Measurements from ENCODE around the gene KRT86. TPM values are rescaled to one million over a fixed set of nuclear protein-coding genes. Genes with fewer than 3 reads are reported as not detected.

The KRT86 gene
- total RNA-seq, 4 donors from 2014 or later, result 1.0 to 289 (median 37.0) TPM

GRCh38 chr12:52332381-52332780 is 57.9 kb downstream of the KRT86 start:
- H3K9me3 ChIP-seq, result no peaks in the 10 kb centered on the region
- TF ChIP-seq POLR2AphosphoS5 (IDR thresholded peaks at IDR 0.05) (no peak), EP300 (IDR thresholded peaks at IDR 0.05) (no peak), POLR2A (IDR thresholded peaks at IDR 0.05) (no peak)
- TF ChIP-seq, protein P1, sequence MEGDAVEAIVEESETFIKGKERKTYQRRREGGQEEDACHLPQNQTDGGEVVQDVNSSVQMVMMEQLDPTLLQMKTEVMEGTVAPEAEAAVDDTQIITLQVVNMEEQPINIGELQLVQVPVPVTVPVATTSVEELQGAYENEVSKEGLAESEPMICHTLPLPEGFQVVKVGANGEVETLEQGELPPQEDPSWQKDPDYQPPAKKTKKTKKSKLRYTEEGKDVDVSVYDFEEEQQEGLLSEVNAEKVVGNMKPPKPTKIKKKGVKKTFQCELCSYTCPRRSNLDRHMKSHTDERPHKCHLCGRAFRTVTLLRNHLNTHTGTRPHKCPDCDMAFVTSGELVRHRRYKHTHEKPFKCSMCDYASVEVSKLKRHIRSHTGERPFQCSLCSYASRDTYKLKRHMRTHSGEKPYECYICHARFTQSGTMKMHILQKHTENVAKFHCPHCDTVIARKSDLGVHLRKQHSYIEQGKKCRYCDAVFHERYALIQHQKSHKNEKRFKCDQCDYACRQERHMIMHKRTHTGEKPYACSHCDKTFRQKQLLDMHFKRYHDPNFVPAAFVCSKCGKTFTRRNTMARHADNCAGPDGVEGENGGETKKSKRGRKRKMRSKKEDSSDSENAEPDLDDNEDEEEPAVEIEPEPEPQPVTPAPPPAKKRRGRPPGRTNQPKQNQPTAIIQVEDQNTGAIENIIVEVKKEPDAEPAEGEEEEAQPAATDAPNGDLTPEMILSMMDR (IDR thresholded peaks at IDR 0.05), result no peak
- H3K36me3 ChIP-seq, result no peaks in the 10 kb centered on the region
- H3K27me3 ChIP-seq, result no peaks in the 10 kb centered on the region
- no peak overlapping the region for H3K27ac ChIP-seq
- DNase-seq (ENCODE audit: low spot score in 2 of 2), result no peak
- 100% methylated on average over 1 of the region's 1 CpG for WGBS
- H3K4me1 ChIP-seq, result peaks cover 6% of the 10 kb centered on the region
- no peak overlapping the region for H3K4me3 ChIP-seq

DNA sequence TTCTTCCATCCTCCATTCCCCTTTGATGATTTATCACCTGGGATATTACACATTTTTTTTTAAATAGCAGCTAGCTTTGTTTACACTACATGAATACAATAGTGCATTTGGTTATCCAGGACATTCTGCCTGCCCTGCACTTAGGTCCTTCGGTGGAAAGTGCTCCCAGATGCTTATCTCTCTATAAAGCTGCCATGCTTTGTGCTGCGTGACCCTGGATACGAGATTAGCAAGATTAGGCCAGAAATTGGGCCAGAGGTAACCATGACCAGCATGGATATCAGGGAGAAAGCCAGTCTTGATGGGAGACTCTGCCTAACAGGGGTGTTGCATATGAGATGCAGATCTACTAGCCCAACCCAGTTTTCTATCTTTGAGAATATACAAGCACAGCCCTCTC is 58.9 kb downstream of the KRT86 start:
- no peaks in the 10 kb centered on the region for H3K9me3 ChIP-seq
- peaks cover 2% of the 10 kb centered on the region for H3K4me1 ChIP-seq
- H3K27me3 ChIP-seq, result no peaks in the 10 kb centered on the region
- no peak for DNase-seq (ENCODE audit: low spot score in 2 of 2)
- H3K27ac ChIP-seq, result no peak overlapping the region
- H3K36me3 ChIP-seq, result no peaks in the 10 kb centered on the region
- TF ChIP-seq, protein P1 (IDR thresholded peaks at IDR 0.05), result no peak
- TF ChIP-seq POLR2A (IDR thresholded peaks at IDR 0.05) (no peak), EP300 (IDR thresholded peaks at IDR 0.05) (no peak), POLR2AphosphoS5 (IDR thresholded peaks at IDR 0.05) (no peak)
- H3K4me3 ChIP-seq, result no peak overlapping the region
- 88% methylated on average over 2 of the region's 3 CpGs for WGBS

DNA sequence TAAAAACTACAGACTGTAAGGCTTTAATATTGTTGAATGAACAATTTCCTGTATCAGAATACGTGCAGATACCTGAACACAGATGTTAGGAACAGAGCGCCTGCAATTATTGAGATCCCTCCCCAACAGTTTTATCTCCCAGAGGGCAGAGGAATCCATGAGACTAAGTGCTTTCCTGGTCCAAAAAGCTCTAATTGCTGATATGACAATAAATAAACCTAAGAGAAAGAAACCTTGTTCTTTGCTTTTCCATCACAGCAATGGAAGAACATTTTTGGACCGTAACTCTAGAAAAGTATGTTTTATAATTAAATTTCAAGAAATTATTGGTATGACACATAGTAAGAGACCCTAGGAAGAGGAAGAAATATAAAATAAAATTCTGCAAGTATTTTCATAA is 59.7 kb downstream of the KRT86 start:
- 85% methylated on average over 3 of the region's 3 CpGs for WGBS

DNA sequence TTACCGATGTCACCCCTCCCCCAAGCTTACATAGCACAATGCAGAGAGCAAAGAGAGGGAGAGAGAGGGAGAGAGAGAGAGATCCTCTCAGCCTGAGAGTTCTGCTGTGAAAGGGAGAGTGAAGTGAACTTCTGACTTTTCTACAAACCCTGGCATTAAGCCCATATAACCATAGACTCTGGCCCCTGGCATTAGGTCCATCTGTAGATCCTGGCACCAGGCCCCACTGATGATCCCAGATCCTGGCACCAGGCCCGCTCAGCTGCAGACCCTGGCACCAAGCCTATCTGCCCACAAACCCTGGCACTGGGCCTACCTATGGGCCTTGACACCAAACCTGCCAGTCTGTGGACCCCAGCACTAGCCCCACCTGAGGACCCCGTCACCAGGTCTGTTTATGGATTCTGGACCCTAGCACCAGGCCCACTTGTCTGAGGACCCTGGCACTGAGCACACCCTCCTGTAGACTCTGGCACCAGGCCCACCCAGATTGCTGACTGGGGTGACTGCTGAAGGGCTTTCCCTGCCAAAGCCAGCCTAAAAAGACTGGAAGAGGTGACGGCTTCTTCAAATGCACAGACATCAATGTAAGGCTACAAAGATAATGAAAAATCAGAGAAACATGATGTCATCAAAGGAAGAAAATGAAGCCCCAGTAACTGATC is 61.3 kb downstream of the KRT86 start:
- WGBS, result 77% methylated on average over 4 of the region's 4 CpGs
- Histone ChIP-seq H3K36me3 (no peaks in the 10 kb centered on the region), H3K4me1 (peaks cover 17% of the 10 kb centered on the region), H3K4me3 (no peak overlapping the region), H3K27ac (no peak overlapping the region), H3K9me3 (no peaks in the 10 kb centered on the region), H3K27me3 (no peaks in the 10 kb centered on the region)
- DNase-seq (ENCODE audit: low spot score in 2 of 2), result peak in 1 of 2 donors; percentile 42
- TF ChIP-seq EP300 (IDR thresholded peaks at IDR 0.05) (no peak), POLR2A (IDR thresholded peaks at IDR 0.05) (no peak), POLR2AphosphoS5 (IDR thresholded peaks at IDR 0.05) (no peak)
- TF ChIP-seq, protein P1 (IDR thresholded peaks at IDR 0.05), result no peak

More for the DNA sequence above, 59.7 kb downstream of the KRT86 start:
- Histone ChIP-seq H3K4me3 (no peak overlapping the region), H3K4me1 (peaks cover 11% of the 10 kb centered on the region), H3K27me3 (no peaks in the 10 kb centered on the region), H3K9me3 (no peaks in the 10 kb centered on the region), H3K27ac (no peak overlapping the region), H3K36me3 (no peaks in the 10 kb centered on the region)
- DNase-seq (ENCODE audit: low spot score in 2 of 2), result no peak
- TF ChIP-seq EP300 (IDR thresholded peaks at IDR 0.05) (no peak), POLR2A (IDR thresholded peaks at IDR 0.05) (no peak)
- TF ChIP-seq, protein P1 (IDR thresholded peaks at IDR 0.05), result no peak

GRCh38 chr12:52336641-52337040 is 62.2 kb downstream of the KRT86 start:
- Histone ChIP-seq H3K4me3 (no peak overlapping the region), H3K36me3 (no peaks in the 10 kb centered on the region), H3K27me3 (peaks cover 3% of the 10 kb centered on the region), H3K27ac (no peak overlapping the region), H3K4me1 (peaks cover 17% of the 10 kb centered on the region), H3K9me3 (no peaks in the 10 kb centered on the region)
- WGBS, result 90% methylated on average over 2 of the region's 2 CpGs
- TF ChIP-seq EP300 (IDR thresholded peaks at IDR 0.05), result no peak
- TF ChIP-seq, protein P1 (IDR thresholded peaks at IDR 0.05), result no peak
- no peak for TF ChIP-seq POLR2AphosphoS5 (IDR thresholded peaks at IDR 0.05)
- TF ChIP-seq POLR2A (IDR thresholded peaks at IDR 0.05), result no peak
- DNase-seq (ENCODE audit: low spot score in 2 of 2), result no peak
